COLO668 (cell line): ENCODE data around the gene ARHGEF1.
A peak's percentile ranks its signal among the peaks of the same experiment; 100 is the strongest.
"Not testable (repeated sequence)": the region's sequence is repeated elsewhere in the genome, so short reads cannot be mapped to it uniquely, and the experiment has no call there.

ENCODE experiments used
- DNase-seq: peaks from one replicate; lab custom pipeline; 2025; ENCODE audit not compliant: unreplicated experiment; lab: John Stamatoyannopoulos, UW

ARHGEF1 gene

DNA sequence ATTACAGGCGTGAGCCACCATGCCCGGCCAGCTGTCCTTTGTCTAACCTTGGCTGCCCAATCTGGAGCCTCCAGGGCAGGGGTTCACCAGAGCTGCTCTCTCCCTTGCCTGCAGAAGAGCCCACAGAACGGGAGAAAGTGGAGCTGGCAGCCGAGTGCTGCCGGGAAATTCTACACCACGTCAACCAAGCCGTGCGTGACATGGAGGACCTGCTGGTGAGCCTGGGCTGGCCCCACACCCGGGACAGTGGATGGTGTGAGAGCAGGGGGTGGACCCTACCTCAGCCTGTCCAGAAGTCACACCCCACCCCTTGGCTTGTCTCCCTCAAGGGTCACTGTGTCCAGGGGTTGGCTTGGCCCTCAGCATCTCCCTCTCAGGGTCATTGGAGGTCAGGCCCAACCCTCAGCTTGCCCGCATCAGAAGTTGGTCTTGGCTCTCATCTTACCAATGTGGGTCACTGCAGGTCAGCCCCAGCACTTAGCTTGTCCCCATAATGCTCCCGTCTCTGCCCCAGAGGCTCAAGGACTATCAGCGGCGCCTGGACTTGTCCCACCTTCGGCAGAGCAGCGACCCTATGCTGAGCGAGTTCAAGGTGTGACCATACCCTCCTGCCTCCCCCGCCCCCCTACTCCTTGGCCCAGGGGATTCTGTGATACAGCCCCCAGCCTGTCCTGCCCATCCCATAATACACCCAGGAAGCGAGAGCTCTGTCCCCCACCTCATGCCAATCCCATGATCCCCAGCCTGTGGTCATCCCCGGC is 20.4 kb downstream of the ARHGEF1 start:
- no peak for DNase-seq

GRCh38 chr19:41904118-41904870 is 21.3 kb downstream of the ARHGEF1 start:
- peak; percentile 87 for DNase-seq

GRCh38 chr19:41905273-41906002 is 22.5 kb downstream of the ARHGEF1 start:
- DNase-seq: no peak

DNA sequence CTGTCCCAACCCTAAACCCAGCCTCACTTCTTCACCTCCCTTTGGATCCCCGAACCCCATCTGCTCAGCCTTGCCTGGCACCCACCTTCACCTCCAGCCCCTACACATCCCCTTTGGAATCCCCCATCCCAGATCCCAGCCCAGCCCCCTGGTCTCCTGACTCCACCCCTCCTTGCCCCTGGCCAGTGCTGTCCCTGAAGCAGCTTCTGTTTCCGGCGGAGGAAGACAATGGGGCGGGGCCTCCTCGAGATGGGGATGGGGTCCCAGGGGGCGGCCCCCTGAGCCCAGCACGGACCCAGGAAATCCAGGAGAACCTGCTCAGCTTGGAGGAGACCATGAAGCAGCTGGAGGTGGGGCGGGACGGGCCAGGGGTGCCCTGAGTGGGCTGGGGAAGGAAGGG is 23.3 kb downstream of the ARHGEF1 start:
- DNase-seq: no peak

- DNase-seq: no peak
Observed at GRCh38 chr19:41906916-41907680, 24.1 kb downstream of the ARHGEF1 start.

DNA sequence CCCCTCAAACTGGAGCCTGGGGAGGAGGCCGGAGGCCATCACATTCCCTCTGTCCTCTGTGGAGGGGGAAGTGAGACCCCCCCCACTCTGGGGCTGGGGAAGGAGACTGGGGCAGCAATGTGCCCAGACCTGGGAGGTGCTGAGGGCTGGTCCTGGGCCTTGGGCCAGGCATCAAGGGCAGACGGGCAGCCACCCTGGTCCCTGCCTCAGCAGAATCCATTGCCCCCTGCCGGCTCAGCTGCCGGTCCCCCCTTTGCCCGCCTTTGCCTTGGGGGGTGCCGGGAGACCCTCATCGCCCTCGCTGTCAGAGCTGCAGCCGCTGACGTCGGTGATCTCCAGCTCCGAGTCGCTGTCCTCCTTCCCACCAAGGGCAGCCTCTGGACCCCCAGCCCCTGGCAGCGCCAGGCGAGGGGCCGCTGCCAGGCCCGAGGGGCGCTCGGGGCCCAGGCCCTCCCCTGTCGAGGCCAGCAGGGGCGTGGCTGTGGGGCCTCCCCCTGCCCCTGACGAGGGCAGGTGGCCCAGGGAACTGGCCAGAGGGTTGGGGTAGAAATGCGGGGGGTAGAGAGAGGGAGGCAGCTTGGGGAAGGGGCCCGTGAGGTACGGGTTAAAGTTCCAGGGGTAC is 25.1 kb downstream of the ARHGEF1 start:
- no peak for DNase-seq

DNA sequence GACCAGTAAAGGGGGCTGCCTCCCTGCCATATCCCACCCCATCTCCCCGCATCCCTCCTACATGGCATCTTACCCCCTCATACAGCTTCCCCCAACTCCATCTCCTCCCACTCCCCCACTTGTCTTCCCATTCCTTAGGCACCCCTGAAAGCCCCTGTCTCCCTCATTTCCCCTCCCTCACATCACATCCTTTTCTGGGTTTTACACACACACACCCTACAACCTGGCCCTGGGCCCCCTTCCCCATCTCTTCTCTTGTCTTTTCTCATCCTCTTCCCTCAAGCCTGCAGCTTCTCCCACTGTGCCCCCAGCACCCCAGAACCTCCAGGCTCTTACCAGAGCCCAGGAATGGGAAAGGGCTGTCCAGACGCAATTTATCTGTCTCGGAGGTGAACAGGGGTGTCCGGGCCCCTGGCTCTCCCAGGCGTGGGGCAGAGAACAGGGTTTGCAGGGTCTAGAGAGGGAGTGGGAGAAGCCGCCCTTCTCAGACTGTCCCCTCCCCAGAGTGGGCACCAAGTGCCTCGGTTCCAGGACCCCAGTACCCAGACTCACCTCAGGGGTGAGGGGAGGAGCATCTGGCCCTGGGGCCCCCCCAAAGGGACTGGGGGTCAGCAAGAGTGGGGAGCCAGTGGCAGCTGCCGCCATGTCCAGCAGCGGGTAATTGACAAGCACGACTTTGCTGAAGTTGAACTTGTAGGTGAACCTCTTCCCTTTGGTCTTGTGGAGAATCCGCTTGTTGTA is 25.9 kb downstream of the ARHGEF1 start:
- no peak for DNase-seq

- DNase-seq: no peak
Observed at GRCh38 chr19:41909706-41910105, 26.7 kb downstream of the ARHGEF1 start.

- no peak for DNase-seq
Observed at GRCh38 chr19:41910240-41910991, 27.4 kb downstream of the ARHGEF1 start.

DNA sequence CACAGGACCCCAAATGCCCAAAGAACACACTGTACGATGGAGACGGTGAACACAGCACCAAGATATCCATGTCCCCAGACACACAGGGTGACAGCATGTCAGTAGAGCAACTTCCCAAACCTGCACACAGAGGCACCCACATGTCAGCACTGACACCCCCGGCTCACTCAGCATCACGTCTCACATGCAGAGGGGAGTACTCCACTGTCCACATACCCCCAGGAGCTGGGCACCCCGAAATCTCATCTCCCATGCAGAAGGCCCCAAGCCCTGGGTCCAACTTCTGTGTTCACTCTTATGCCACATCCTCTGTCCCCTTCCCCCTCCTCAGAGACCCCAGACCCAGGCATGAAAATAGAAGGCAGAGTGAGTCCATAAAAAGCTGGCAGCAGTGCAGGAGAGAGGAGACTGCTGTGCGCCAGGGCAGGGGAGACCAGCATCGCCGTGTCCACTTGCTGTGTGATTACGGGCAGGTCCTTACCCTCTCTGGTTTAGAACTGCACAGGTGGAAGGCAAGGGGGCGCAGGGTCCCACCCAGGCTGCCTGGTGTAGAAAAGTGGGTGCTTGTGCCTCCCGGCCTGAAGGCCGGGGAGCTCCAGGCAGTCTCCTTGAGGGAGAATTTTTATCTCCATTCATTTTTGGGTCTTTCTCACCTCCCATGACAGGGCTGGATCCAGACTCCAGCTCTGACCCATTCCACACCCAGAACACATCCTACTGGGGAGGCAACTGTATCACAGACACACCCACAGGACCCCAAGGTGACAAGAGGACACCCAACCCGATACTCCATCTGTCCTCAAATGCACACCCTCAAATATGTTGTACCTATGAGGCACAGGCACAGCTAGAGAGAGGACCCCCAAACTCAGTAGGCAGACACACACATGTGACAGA is 28.3 kb downstream of the ARHGEF1 start:
- DNase-seq: no peak

DNA sequence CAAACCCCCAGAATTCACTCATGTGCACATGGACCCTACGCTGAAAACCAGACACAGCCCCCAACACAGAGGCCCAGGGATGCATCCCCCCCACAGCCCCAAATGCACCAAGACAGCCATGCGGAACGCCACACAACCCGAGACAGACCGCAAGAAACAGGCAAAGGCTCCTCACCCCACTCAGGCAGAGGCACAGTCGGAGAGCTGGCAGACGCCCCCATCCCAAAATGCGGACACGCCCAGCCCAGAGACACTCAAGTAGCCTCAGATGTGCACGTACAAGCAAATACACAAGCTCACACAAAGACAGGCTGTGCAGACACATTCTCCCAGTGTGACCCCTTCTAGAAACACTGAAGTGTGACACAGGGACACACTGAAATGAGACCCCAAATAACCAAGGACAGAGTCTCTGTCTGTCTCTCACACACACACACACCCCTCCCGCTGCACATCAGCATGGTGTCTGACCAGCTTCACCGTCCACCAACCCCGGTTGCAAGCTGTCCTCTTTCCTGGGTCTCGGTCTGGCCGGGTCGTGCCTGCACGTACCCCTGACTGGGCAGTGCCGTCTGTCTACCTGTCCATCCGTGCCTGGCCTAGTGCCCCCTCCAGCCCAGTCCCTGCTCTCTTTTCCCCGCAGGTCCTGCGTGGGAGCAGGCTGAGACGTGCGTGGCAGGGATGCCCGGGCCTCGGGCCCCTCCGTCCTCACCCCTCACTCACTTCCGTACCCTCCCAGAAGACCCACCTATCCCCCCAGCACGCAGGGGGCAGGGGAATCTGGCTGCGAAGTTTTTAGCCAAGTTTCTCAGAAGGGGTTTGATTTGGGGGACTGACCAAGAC is 29.1 kb downstream of the ARHGEF1 start:
- no peak for DNase-seq

GRCh38 chr19:41912899-41913537 is 30.0 kb downstream of the ARHGEF1 start:
- DNase-seq: peak; percentile 16

DNA sequence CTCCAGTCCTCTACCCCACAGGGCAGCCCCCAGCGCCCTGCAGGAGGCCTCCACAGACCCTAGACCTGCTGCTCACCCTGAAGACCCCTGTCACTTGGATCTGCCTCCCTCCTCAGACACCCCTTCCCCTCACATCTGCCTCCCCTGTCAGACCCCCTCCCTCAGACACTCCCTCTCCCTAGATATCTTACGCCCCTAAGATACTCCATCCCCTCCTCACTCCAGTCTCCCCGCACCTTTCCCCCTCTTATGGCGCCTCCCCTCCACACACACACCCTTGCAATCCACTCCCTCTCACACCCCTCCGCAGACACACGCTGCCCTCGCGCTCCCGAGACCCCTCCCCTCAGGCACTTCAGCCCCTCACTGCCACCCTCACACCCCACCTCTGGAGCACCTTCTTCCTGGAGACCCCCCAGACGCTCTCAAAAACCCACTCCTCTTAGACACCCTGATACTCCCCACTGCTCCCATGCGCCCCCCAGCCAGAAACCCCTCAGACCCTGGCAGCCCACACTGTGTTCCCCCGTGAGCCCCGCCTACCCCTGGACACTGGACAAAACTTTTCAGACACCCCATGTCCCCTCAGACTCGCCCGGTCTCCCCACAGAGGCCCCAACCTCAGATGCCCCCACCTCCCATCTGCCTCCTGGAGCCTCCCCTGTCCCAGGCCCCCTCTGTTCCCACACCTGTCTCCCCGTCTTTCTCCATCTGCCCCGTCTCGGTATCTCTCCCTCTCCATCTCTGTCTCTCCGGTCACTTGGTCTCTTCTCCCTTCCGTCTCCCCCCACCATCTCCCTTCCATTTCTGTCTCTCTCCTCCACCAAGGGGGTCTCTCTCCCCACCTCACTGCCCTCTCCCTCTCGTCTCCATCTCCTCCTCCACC is 30.8 kb downstream of the ARHGEF1 start:
- DNase-seq: no peak

DNA sequence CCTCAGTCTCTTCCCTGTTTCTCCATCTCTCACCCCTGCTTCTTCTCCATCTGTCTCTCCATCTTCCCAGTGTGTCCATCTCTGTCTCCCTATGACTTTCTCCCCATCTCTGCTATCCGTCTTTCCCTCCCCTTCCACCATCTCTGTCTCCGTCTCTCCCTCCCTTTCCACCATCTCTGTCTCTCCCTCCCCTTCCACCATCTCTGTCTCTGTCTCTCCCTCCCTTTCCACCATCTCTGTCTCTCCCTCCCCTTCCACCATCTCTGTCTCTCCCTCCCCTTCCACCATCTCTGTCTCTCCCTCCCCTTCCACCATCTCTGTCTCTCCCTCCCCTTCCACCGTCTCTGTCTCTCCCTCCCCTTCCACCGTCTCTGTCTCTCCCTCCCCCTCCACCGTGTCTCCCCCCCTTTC is 31.4 kb downstream of the ARHGEF1 start:
- not testable (repeated sequence) for DNase-seq

- no peak for DNase-seq
Observed at GRCh38 chr19:41915021-41915775, 32.2 kb downstream of the ARHGEF1 start.
